HepG2 (cell line): ENCODE results near the gene PXDC1. TPM values are rescaled to one million over a fixed set of nuclear protein-coding genes. Genes with fewer than 3 reads are reported as not detected.

ENCODE experiments used
- AGO1 ChIP-seq: fragments of 200-400 bp; formaldehyde crosslinking; IDR thresholded peaks from 2 replicates; pipeline ENCODE4 v1.6.1; 2017; ENCODE audit warnings: mild to moderate bottlenecking, low read depth, low read length, moderate library complexity; ENCODE audit not compliant: poor library complexity, severe bottlenecking
- ATM ChIP-seq: fragments of 450-650 bp; IDR thresholded peaks from 2 replicates; pipeline ENCODE4 v1.7.1; 2017; ENCODE audit warnings: mild to moderate bottlenecking, borderline replicate concordance
- BATF2 ChIP-seq: sonication (generic); formaldehyde crosslinking; IDR thresholded peaks from 2 replicates; pipeline ENCODE4 v1.8.0; 2022; ENCODE audit warnings: mild to moderate bottlenecking, missing genetic modification reagents, moderate library complexity
- CEBPG ChIP-seq: IDR thresholded peaks from 2 replicates; pipeline ENCODE4 v1.6.1; 2016
- GTF3A ChIP-seq: sonication (generic); formaldehyde crosslinking; conservative IDR thresholded peaks from 2 replicates; pipeline ENCODE4 v1.4.0; 2020; ENCODE audit warnings: mild to moderate bottlenecking, missing genetic modification reagents
- GZF1 ChIP-seq: sonication (generic); formaldehyde crosslinking; IDR thresholded peaks from 2 replicates; pipeline ENCODE4 v1.5.1; 2020; ENCODE audit warnings: mild to moderate bottlenecking, missing genetic modification reagents
- HOXA7 ChIP-seq: sonication (generic); formaldehyde crosslinking; IDR thresholded peaks from 2 replicates; pipeline ENCODE4 v1.8.1; 2022; ENCODE audit warnings: mild to moderate bottlenecking, missing genetic modification reagents, moderate library complexity
- MAFG ChIP-seq: sonication (generic); formaldehyde crosslinking; IDR thresholded peaks from 2 replicates; pipeline ENCODE4 v1.5.1; 2020; ENCODE audit warnings: mild to moderate bottlenecking, missing genetic modification reagents
- NR3C1 ChIP-seq: sonication (generic); formaldehyde crosslinking; IDR thresholded peaks from 2 replicates; pipeline ENCODE4 v1.4.0; 2020; ENCODE audit warnings: missing genetic modification reagents
- POLR2G ChIP-seq: fragments of 200-400 bp; formaldehyde crosslinking; IDR thresholded peaks from 2 replicates; pipeline ENCODE4 v1.6.1; 2018; ENCODE audit warnings: mild to moderate bottlenecking, low read depth, low read length, moderate library complexity
- RBAK ChIP-seq: sonication (generic); formaldehyde crosslinking; IDR thresholded peaks from 2 replicates; pipeline ENCODE4 v1.5.1; 2020; ENCODE audit warnings: mild to moderate bottlenecking, missing genetic modification reagents
- ZBTB20 ChIP-seq: sonication (generic); formaldehyde crosslinking; IDR thresholded peaks from 2 replicates; pipeline ENCODE4 v1.8.1; 2023; ENCODE audit warnings: missing genetic modification reagents, low read depth, mild to moderate bottlenecking, borderline replicate concordance
- ZNF136 ChIP-seq: sonication (generic); formaldehyde crosslinking; IDR thresholded peaks from 2 replicates; pipeline ENCODE4 v1.8.1; 2022; ENCODE audit warnings: low read depth, mild to moderate bottlenecking, moderate library complexity, missing genetic modification reagents
- ZNF460 ChIP-seq: sonication (generic); formaldehyde crosslinking; IDR thresholded peaks from 2 replicates; pipeline ENCODE4 v1.5.1; 2020; ENCODE audit warnings: missing genetic modification reagents, mild to moderate bottlenecking, borderline replicate concordance
- ZNF639 ChIP-seq: conservative IDR thresholded peaks from 2 replicates; pipeline ENCODE4 v1.6.1; 2018; ENCODE audit warnings: missing genetic modification reagents
- ZNF646 ChIP-seq: sonication (generic); formaldehyde crosslinking; IDR thresholded peaks from 2 replicates; pipeline ENCODE4 v1.9.0; 2021; ENCODE audit warnings: mild to moderate bottlenecking, missing genetic modification reagents
- ZSCAN31 ChIP-seq: sonication (generic); formaldehyde crosslinking; IDR thresholded peaks from 2 replicates; pipeline ENCODE4 v1.5.0; 2020; ENCODE audit warnings: low read depth, mild to moderate bottlenecking, missing genetic modification reagents
- polyA plus RNA-seq, 8 experiments: library from polyadenylated mRNA; depleted of rRNA in 3 of 8; stranded (reverse) in 7 of 8; unstranded in 1 of 8; fragments of >200 nt; fragmentation: Illumina TruSeq in 4 of 8; extraction: Trizol in 4 of 8; gene quantifications; 2 replicates each; pipeline versions ENCODE4 v1.2.1 to v1.2.3, GENCODE V29; 2011 to 2016; ENCODE audit warnings: low read depth in 4 of 8, missing spikeins in 1 of 8, mixed read lengths in 1 of 8; ENCODE audit not compliant: insufficient read depth in 1 of 8
- total RNA-seq, 5 experiments: library from RNA; depleted of rRNA; stranded (reverse); fragments of >200 nt; fragmentation: Illumina TruSeq; extraction: Trizol; gene quantifications; 2 replicates each; pipeline ENCODE4 v1.2.3, GENCODE V29; 2016; ENCODE audit warnings: low read depth in 1 of 5
- TF ChIP-seq, protein P1 (sequence below): sonication (generic); formaldehyde crosslinking; IDR thresholded peaks from 2 replicates; pipeline ENCODE4 v1.5.0; 2020; ENCODE audit warnings: mild to moderate bottlenecking, low read depth, missing genetic modification reagents, borderline replicate concordance
- TF ChIP-seq, protein P2 (sequence below): sonication (generic); formaldehyde crosslinking; IDR thresholded peaks from 2 replicates; pipeline ENCODE4 v1.5.0; 2020; ENCODE audit warnings: missing genetic modification reagents, mild to moderate bottlenecking, borderline replicate concordance

PXDC1 gene
- total and polyA plus RNA-seq, 2 of the 13 experiments (the other 11 are each of a cell fraction or from before 2014, with no cell fraction given) = 32.4 to 34.7 TPM

DNA sequence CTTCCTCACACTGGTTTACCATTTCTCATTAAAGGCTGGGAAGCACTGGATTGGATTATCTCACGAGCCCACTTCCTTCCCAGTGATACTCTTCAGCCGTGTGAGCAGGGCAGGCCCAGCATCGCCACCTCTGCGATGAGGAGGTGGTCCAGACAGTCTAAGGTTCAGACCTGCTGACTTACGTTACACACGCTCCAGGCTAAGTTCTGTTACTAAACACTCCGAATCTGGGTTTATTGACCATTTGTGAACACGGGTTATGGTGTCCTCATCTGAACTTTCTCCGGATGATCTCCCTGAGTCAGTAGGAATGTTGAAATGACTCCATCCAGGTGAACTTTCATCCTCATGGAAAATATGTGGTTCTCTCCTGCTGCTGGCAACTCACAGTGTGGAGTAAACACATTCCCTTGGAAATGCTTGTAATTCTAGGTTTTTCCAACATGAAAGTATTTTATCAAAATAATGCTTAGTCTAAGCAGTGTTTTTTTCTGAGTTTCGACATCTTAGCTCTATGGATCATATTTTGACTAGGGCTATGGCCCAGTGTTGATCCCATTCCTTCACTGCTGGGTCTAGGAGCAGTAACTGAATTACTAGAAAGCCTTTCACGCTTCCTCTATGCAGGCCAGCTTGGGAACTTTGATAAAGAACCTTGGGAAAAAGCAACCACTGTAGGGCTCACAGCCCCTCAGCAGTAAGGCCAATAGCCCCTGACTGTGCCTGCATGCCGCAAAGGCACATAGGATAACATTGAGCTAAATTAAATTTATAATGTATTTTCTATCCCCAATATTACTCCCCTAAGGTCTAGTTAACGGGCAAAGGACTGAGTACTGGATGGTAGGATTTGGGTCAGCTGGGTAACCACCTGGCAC is 37.7 kb upstream of the PXDC1 start (continued):
- TF ChIP-seq ZNF460 (peak; percentile 55; the same call in 1 of the 2 replicates), ZBTB20 (CRISPR knock-in tag) (peak; percentile 60; the same call in 1 of the 2 replicates), MAFG (CRISPR knock-in tag) (no peak), HOXA7 (CRISPR knock-in tag) (no peak), POLR2G (peak; percentile 66; the same call in 1 of the 2 replicates), GZF1 (CRISPR knock-in tag) (peak; percentile 68; the same call in 1 of the 2 replicates), ZNF136 (peak; percentile 93), AGO1 (no peak), ZNF639 (CRISPR knock-in tag) (peak; percentile 42), GTF3A (CRISPR knock-in tag) (no peak), CEBPG (CRISPR knock-in tag) (peak; percentile 93), ZSCAN31 (CRISPR knock-in tag) (peak; percentile 52; the same call in 1 of the 2 replicates), ATM (no peak), ZNF646 (CRISPR knock-in tag) (no peak; the same call in 1 of the 2 replicates), RBAK (CRISPR knock-in tag) (no peak; the same call in 1 of the 2 replicates), NR3C1 (CRISPR knock-in tag) (no peak), BATF2 (CRISPR knock-in tag) (no peak)
- TF ChIP-seq, protein P1, sequence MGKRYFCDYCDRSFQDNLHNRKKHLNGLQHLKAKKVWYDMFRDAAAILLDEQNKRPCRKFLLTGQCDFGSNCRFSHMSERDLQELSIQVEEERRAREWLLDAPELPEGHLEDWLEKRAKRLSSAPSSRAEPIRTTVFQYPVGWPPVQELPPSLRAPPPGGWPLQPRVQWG (CRISPR knock-in tag) = no peak
- TF ChIP-seq, protein P2, sequence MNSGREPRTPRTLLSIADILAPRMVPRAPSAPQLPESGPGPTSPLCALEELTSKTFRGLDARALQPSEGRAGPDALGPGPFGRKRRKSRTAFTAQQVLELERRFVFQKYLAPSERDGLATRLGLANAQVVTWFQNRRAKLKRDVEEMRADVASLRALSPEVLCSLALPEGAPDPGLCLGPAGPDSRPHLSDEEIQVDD (CRISPR knock-in tag) = no peak
